DOHH2 (cell line): ENCODE data around the gene ESYT1.

Experiments used
- H3F3A ChIP-seq: fragments of 200-600 bp; sonication (generic), shearing (Covaris generic); 2 replicates; pipeline ENCODE4 v1.6.0; 2016; ENCODE audit warnings: antibody characterized with exemption, mild to moderate bottlenecking; ENCODE audit not compliant: control insufficient read depth, insufficient read depth
- H3K27ac ChIP-seq: fragments of 200-600 bp; sonication (generic); 2 replicates; pipeline ENCODE4 v1.5.1; 2014; ENCODE audit warnings: low read depth, mild to moderate bottlenecking, low read length, moderate library complexity
- H3K27me3 ChIP-seq: fragments of 200-600 bp; sonication (generic); 2 replicates; pipeline ENCODE4 v1.6.1; 2014; ENCODE audit warnings: mild to moderate bottlenecking, low read length, mixed read lengths; ENCODE audit not compliant: control insufficient read depth
- H3K36me3 ChIP-seq: fragments of 200-600 bp; sonication (generic); 2 replicates; pipeline ENCODE4 v1.6.1; 2014; ENCODE audit warnings: mild to moderate bottlenecking, low read length, moderate library complexity, mixed read lengths; ENCODE audit not compliant: control insufficient read depth
- H3K4me1 ChIP-seq: fragments of 200-600 bp; sonication (generic); 2 replicates; pipeline ENCODE4 v1.6.1; 2014; ENCODE audit warnings: mild to moderate bottlenecking, low read length, mixed read lengths; ENCODE audit not compliant: control insufficient read depth
- H3K4me2 ChIP-seq: fragments of 200-600 bp; sonication (generic); 2 replicates; pipeline ENCODE4 v1.6.0; 2014; ENCODE audit warnings: mild to moderate bottlenecking, low read length, moderate library complexity
- H3K4me3 ChIP-seq: fragments of 200-600 bp; sonication (generic); 2 replicates; pipeline ENCODE4 v1.5.1; 2014; ENCODE audit warnings: mild to moderate bottlenecking, low read length, mixed read lengths
- H3K79me2 ChIP-seq: fragments of 200-600 bp; sonication (generic); 2 replicates; pipeline ENCODE4 v1.6.1; 2014; ENCODE audit warnings: mild to moderate bottlenecking, low read length, mixed read lengths; ENCODE audit not compliant: control insufficient read depth
- H3K9me2 ChIP-seq: fragments of 200-600 bp; sonication (generic); replicated peaks from 2 replicates; pipeline ENCODE4 v1.6.1; 2014; ENCODE audit warnings: mild to moderate bottlenecking, low read length, mixed read lengths; ENCODE audit not compliant: control insufficient read depth
- H3K9me3 ChIP-seq: fragments of 200-600 bp; sonication (generic); 2 replicates; pipeline ENCODE4 v1.6.1; 2014; ENCODE audit warnings: antibody characterized with exemption, low read length, mixed read lengths; ENCODE audit not compliant: control insufficient read depth, insufficient read depth
- H4K20me1 ChIP-seq: fragments of 200-600 bp; sonication (generic); 2 replicates; pipeline ENCODE4 v1.6.0; 2014; ENCODE audit warnings: low read depth, mild to moderate bottlenecking, antibody characterized with exemption, low read length, moderate library complexity; ENCODE audit not compliant: control insufficient read depth, insufficient read depth
- EZH2phosphoT487 ChIP-seq: fragments of 200-600 bp; sonication (generic); IDR thresholded peaks from 2 replicates; pipeline ENCODE4 v1.6.1; 2017; ENCODE audit warnings: borderline replicate concordance, mild to moderate bottlenecking, antibody characterized with exemption, low read length, moderate library complexity, mixed read lengths
- TF ChIP-seq, protein P1 (sequence below): fragments of 200-600 bp; sonication (generic); IDR thresholded peaks from one replicate; pipeline ENCODE4 v1.5.1; 2014; ENCODE audit warnings: antibody characterized with exemption, mild to moderate bottlenecking, low read depth, low read length; ENCODE audit not compliant: poor library complexity, severe bottlenecking

Gene ESYT1

DNA sequence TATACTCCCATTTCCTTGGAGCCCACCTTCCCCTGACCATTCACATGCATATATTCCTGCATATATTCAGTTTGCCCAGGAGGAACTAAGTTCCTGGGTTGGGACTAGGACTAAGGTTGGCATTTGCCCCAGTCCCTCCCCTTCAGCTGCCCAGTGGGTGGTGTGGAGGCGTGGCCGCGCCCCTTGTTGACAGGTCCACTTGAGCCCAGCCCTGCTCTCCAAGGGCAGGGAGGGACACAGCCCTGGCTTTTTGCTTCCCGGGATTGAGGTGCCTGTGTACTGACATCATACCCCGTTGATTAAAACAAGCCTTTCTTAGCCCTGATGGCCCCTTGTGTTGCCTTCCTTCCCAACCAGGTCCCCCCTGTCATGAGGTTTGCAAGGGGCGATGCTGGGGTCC is 40.8 kb upstream of the ESYT1 start:
- Histone ChIP-seq H3K27me3 (peaks cover 19% of the 10 kb centered on the region), H3K79me2 (no peaks in the 10 kb centered on the region), H3K36me3 (no peaks in the 10 kb centered on the region), H3K9me3 (no peaks in the 10 kb centered on the region), H3K9me2 (no peaks in the 10 kb centered on the region), H3K4me1 (no peaks in the 10 kb centered on the region), H3F3A (0 out of 2 replicates have a peak, but pooled peaks cover 2% of the 10 kb centered on the region), H3K4me3 (no peak overlapping the region), H4K20me1 (no peaks in the 10 kb centered on the region), H3K27ac (no peak overlapping the region), H3K4me2 (no peak overlapping the region)
- TF ChIP-seq, protein P1, sequence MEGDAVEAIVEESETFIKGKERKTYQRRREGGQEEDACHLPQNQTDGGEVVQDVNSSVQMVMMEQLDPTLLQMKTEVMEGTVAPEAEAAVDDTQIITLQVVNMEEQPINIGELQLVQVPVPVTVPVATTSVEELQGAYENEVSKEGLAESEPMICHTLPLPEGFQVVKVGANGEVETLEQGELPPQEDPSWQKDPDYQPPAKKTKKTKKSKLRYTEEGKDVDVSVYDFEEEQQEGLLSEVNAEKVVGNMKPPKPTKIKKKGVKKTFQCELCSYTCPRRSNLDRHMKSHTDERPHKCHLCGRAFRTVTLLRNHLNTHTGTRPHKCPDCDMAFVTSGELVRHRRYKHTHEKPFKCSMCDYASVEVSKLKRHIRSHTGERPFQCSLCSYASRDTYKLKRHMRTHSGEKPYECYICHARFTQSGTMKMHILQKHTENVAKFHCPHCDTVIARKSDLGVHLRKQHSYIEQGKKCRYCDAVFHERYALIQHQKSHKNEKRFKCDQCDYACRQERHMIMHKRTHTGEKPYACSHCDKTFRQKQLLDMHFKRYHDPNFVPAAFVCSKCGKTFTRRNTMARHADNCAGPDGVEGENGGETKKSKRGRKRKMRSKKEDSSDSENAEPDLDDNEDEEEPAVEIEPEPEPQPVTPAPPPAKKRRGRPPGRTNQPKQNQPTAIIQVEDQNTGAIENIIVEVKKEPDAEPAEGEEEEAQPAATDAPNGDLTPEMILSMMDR, result no peak
- TF ChIP-seq EZH2phosphoT487, result no peak

DNA sequence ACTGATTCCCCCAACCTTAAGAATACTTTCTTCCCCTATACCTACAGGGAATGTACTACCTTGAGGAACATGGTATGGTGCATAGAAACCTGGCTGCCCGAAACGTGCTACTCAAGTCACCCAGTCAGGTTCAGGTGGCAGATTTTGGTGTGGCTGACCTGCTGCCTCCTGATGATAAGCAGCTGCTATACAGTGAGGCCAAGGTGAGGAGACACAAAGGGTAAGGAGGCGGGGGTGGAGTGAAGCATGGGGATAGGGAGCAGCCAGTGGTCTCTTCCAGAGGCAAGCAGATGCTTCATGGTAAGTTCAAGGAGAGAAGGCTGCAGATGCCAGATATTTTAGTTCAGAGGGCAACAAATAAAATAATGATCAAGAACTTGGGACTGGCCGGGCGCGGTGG is 30.3 kb upstream of the ESYT1 start:
- TF ChIP-seq EZH2phosphoT487, result no peak
- TF ChIP-seq, protein P1, result no peak

DNA sequence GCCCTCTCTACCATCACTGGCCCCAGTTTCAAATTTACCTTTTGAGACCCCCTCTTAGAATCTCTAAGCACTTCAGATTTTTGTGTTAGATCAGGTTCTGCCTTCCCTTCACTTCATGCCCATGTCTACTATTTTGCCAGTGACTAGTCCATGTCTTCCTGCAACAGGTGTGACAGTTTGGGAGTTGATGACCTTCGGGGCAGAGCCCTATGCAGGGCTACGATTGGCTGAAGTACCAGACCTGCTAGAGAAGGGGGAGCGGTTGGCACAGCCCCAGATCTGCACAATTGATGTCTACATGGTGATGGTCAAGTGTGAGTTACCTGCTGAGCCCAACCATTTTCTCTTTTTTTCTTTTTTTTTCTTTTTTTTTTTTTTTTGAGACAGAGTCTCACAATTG is 29.5 kb upstream of the ESYT1 start:
- Histone ChIP-seq H3K9me3 (no peaks in the 10 kb centered on the region), H3K9me2 (no peaks in the 10 kb centered on the region), H4K20me1 (no peaks in the 10 kb centered on the region), H3F3A (no peaks in the 10 kb centered on the region), H3K27ac (no peak overlapping the region), H3K4me1 (peaks cover 9% of the 10 kb centered on the region), H3K4me2 (no peak overlapping the region), H3K4me3 (no peak overlapping the region), H3K79me2 (peaks cover 6% of the 10 kb centered on the region), H3K27me3 (peaks cover 31% of the 10 kb centered on the region), H3K36me3 (no peaks in the 10 kb centered on the region; the same call in 1 of the 2 replicates)
- TF ChIP-seq EZH2phosphoT487, result no peak
- TF ChIP-seq, protein P1, result no peak

More for the DNA sequence above, 30.3 kb upstream of the ESYT1 start:
- H3K27ac ChIP-seq, result no peak overlapping the region
- H3K9me2 ChIP-seq, result no peaks in the 10 kb centered on the region
- no peaks in the 10 kb centered on the region for H3K79me2 ChIP-seq
- no peak overlapping the region for H3K4me3 ChIP-seq
- no peak overlapping the region for H3K4me2 ChIP-seq
- H3K9me3 ChIP-seq, result no peaks in the 10 kb centered on the region
- peaks cover 35% of the 10 kb centered on the region for H3K27me3 ChIP-seq
- no peaks in the 10 kb centered on the region for H3F3A ChIP-seq
- H3K4me1 ChIP-seq, result peaks cover under 1% of the 10 kb centered on the region
- H3K36me3 ChIP-seq, result no peaks in the 10 kb centered on the region
- no peaks in the 10 kb centered on the region for H4K20me1 ChIP-seq
